Endodermal cell (in vitro differentiated cells): ENCODE measurements around the gene IGFBP2. TPM values are rescaled to one million over a fixed set of nuclear protein-coding genes. Genes with fewer than 3 reads are reported as not detected.

Experiments used
- DNase-seq: peaks from one replicate; pipeline ENCODE4 v3.0.0-alpha.2; 2017
- H3K27ac ChIP-seq: 2 replicates; pipeline ENCODE4 v1.5.1; 2013; ENCODE audit warnings: mild to moderate bottlenecking, low read depth, low read length, moderate library complexity
- H3K27me3 ChIP-seq: 2 replicates; pipeline ENCODE4 v1.6.1; 2013; ENCODE audit warnings: mild to moderate bottlenecking, low read length, moderate library complexity; ENCODE audit not compliant: insufficient read depth, control insufficient read depth, poor library complexity, severe bottlenecking
- H3K36me3 ChIP-seq: 2 replicates; pipeline ENCODE4 v1.7.0; 2013; ENCODE audit warnings: mild to moderate bottlenecking, low read length, moderate library complexity; ENCODE audit not compliant: control insufficient read depth, insufficient read depth
- H3K4me1 ChIP-seq: one replicate; pipeline ENCODE4 v1.7.0; 2013; ENCODE audit warnings: low read length; ENCODE audit not compliant: control insufficient read depth, insufficient read depth
- H3K4me3 ChIP-seq: 2 replicates; pipeline ENCODE4 v1.5.1; 2013; ENCODE audit warnings: mild to moderate bottlenecking, low read length, moderate library complexity
- H3K9ac ChIP-seq: 2 replicates; pipeline ENCODE4 v1.6.1; 2013; ENCODE audit warnings: mild to moderate bottlenecking, low read length, moderate library complexity; ENCODE audit not compliant: poor library complexity, severe bottlenecking; ENCODE audit errors: extremely low read depth
- H3K9me3 ChIP-seq: 2 replicates; pipeline ENCODE4 v1.6.1; 2013; ENCODE audit warnings: mild to moderate bottlenecking, low read length, moderate library complexity; ENCODE audit not compliant: control insufficient read depth
- H3K27ac Mint-ChIP-seq: 2 replicates; pipeline ENCODE4 v1.8.0; 2020; ENCODE audit warnings: mixed read lengths
- H3K27me3 Mint-ChIP-seq: 2 replicates; pipeline ENCODE4 v1.8.0; 2021; ENCODE audit warnings: mild to moderate bottlenecking, mixed read lengths; ENCODE audit not compliant: insufficient read depth
- H3K36me3 Mint-ChIP-seq: 2 replicates; pipeline ENCODE4 v1.8.0; 2020; ENCODE audit warnings: low read depth, mixed read lengths
- H3K4me1 Mint-ChIP-seq: 2 replicates; pipeline ENCODE4 v1.8.0; 2020; ENCODE audit warnings: mixed read lengths
- H3K4me3 Mint-ChIP-seq: 2 replicates; pipeline ENCODE4 v1.8.0; 2020; ENCODE audit warnings: mild to moderate bottlenecking, moderate library complexity, mixed read lengths
- H3K9me3 Mint-ChIP-seq: 2 replicates; pipeline ENCODE4 v1.8.0; 2020; ENCODE audit warnings: mild to moderate bottlenecking, mixed read lengths
- WGBS, 2 experiments: methylation state at CpG; one replicate each; pipeline versions ENCODE4 v1.1.5 to v1.1.7; 2013; ENCODE audit warnings: missing lambda C conversion rate in 2 of 2, mixed read lengths in 1 of 2; ENCODE audit not compliant: insufficient coverage in 1 of 2, insufficient read length in 1 of 2; 5-methylcytosine and 5-hydroxymethylcytosine counted together
- total RNA-seq, 2 donors: library from RNA; stranded (reverse); fragmentation: NEBNext Ultra II Directional in 1 of 2; extraction: Animal tissue kit (Norgen Biotek cat#: 25700) in 1 of 2; gene quantifications; 2 replicates in 1 of 2; 3 replicates in 1 of 2; pipeline ENCODE4 v1.2.1, GENCODE V29; 2021
- TF ChIP-seq, protein P1 (sequence below): fragments of 200-600 bp; sonication (generic); conservative IDR thresholded peaks from 2 replicates; pipeline ENCODE4 v1.5.0; 2021; ENCODE audit warnings: antibody characterized with exemption, mild to moderate bottlenecking

Gene IGFBP2
- total RNA-seq, 2 donors from 2014 or later: 80.8 to 313 TPM

- Mint-ChIP-seq H3K27ac (no peak overlapping the region), H3K4me3 (no peak overlapping the region), H3K9me3 (no peaks in the 10 kb centered on the region), H3K27me3 (peaks cover 4% of the 10 kb centered on the region), H3K4me1 (peaks cover 13% of the 10 kb centered on the region), H3K36me3 (no peaks in the 10 kb centered on the region)
- WGBS, 2 experiments: 96 to 98% methylated on average over 7 to 12 of the region's 12 CpGs
- peaks cover 18% of the 10 kb centered on the region for H3K36me3 ChIP-seq
- no peaks in the 10 kb centered on the region for H3K9me3 ChIP-seq
- H3K9ac ChIP-seq: no peak overlapping the region
- DNase-seq: no peak
- H3K4me3 ChIP-seq: no peak overlapping the region
- TF ChIP-seq, protein P1, sequence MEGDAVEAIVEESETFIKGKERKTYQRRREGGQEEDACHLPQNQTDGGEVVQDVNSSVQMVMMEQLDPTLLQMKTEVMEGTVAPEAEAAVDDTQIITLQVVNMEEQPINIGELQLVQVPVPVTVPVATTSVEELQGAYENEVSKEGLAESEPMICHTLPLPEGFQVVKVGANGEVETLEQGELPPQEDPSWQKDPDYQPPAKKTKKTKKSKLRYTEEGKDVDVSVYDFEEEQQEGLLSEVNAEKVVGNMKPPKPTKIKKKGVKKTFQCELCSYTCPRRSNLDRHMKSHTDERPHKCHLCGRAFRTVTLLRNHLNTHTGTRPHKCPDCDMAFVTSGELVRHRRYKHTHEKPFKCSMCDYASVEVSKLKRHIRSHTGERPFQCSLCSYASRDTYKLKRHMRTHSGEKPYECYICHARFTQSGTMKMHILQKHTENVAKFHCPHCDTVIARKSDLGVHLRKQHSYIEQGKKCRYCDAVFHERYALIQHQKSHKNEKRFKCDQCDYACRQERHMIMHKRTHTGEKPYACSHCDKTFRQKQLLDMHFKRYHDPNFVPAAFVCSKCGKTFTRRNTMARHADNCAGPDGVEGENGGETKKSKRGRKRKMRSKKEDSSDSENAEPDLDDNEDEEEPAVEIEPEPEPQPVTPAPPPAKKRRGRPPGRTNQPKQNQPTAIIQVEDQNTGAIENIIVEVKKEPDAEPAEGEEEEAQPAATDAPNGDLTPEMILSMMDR: no peak
- no peaks in the 10 kb centered on the region for H3K27me3 ChIP-seq
- H3K4me1 ChIP-seq: no peaks in the 10 kb centered on the region
- H3K27ac ChIP-seq: no peak overlapping the region
Observed at GRCh38 chr2:216678098-216678465, 44.9 kb downstream of the IGFBP2 start.

DNA sequence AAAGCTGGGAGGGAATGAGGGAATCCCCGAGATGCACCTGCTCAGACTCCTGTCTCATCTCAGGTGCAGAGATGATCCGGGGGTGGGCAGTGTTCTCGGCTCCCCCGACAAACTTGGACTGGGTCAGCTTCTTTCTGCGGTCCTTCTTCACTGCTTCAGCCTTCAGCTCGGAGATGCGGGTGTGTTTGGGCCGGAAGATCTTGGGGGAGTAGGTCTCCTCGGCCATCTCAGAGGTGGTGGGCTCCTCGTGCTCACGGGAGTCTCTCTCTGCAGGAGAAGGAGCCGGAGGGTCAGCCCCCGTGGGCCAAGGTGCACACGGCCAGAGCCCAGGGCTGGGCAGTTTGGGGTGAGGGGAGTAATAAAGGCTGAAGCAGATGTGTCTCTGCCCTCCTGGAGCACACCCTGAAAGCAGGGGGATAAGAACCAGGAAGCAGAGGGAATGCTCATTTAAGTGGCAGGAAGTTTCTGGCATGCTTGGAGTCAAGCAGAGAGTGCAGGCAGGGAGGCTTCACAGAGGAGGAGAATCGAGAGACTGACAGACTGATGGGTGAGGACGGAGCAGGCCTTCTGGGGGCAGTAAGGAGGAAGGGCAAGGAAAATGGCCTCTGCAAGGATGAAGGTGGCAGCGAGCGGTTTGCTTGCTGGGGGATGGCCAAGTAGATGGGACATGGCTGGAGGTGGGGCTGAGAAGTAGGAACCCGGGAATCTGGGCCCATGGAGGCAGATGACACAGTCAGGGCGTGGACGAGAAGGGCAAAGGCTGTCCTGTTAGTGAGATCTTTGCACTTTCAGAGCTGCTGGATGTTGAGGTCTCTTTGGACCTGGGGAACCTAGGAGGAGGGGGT is 45.8 kb downstream of the IGFBP2 start:
- peaks cover 4% of the 10 kb centered on the region for H3K27me3 Mint-ChIP-seq
- TF ChIP-seq, protein P1: no peak
- WGBS, 2 experiments: 91 to 92% methylated on average over 11 to 21 of the region's 21 CpGs
- Histone ChIP-seq H3K4me1 (peaks cover 4% of the 10 kb centered on the region), H3K36me3 (peaks cover 18% of the 10 kb centered on the region), H3K27me3 (no peaks in the 10 kb centered on the region), H3K9me3 (no peaks in the 10 kb centered on the region), H3K27ac (no peak overlapping the region), H3K9ac (no peak overlapping the region), H3K4me3 (no peak overlapping the region)
- no peaks in the 10 kb centered on the region for H3K36me3 Mint-ChIP-seq
- DNase-seq: peak; percentile 69
- no peak overlapping the region for H3K27ac Mint-ChIP-seq
- no peaks in the 10 kb centered on the region for H3K9me3 Mint-ChIP-seq
- peaks cover 13% of the 10 kb centered on the region for H3K4me1 Mint-ChIP-seq
- no peak overlapping the region for H3K4me3 Mint-ChIP-seq

- H3K4me3 ChIP-seq: no peak overlapping the region
- H3K9ac ChIP-seq: no peak overlapping the region
- Mint-ChIP-seq H3K27me3 (peaks cover 4% of the 10 kb centered on the region), H3K4me1 (peaks cover 13% of the 10 kb centered on the region), H3K27ac (no peak overlapping the region), H3K36me3 (no peaks in the 10 kb centered on the region), H3K9me3 (no peaks in the 10 kb centered on the region), H3K4me3 (no peak overlapping the region)
- H3K9me3 ChIP-seq: no peaks in the 10 kb centered on the region
- no peak overlapping the region for H3K27ac ChIP-seq
- TF ChIP-seq, protein P1: no peak
- H3K36me3 ChIP-seq: peaks cover 18% of the 10 kb centered on the region
- WGBS, 2 experiments: 94 to 96% methylated on average over 8 to 14 of the region's 14 CpGs
- no peak for DNase-seq
- no peaks in the 10 kb centered on the region for H3K27me3 ChIP-seq
- H3K4me1 ChIP-seq: peaks cover 4% of the 10 kb centered on the region
Observed at GRCh38 chr2:216679658-216680024, 46.4 kb downstream of the IGFBP2 start.
